K562 (cell line): ENCODE data around the gene SAMD4A. TPM values are rescaled to one million over a fixed set of nuclear protein-coding genes. Genes with fewer than 3 reads are reported as not detected.

Experiments used
- ATAC-seq: fragments of 200-7000 bp; cut with Tn5 transposase; 3 replicates; pipeline ENCODE4 v1.9.1; 2020; ENCODE audit warnings: moderate library complexity
- BruUV-seq: library from RNA; stranded (reverse); fragments of 400-500 nt; replicated peaks from 2 replicates; lab custom pipeline; 2021; lab: Mats Ljungman, UMichigan
- CTCF ChIA-PET: fragments of 300-600 bp; formaldehyde crosslinking; extraction: SDS; loops from one replicate; lab custom pipeline; 2021; ENCODE audit warnings: low intra/inter-chr PET ratio; lab: Yijun Ruan, JAX
- POLR2A ChIA-PET: fragments of 300-600, 350-650 bp; sonication (Branson Sonifier 250); formaldehyde crosslinking; extraction: SDS; loops from one replicate; lab custom pipeline; 2021; ENCODE audit warnings: antibody characterized with exemption, inconsistent platforms; lab: Yijun Ruan, JAX
- DNase-seq, 4 experiments: peaks; one replicate each; pipeline versions ENCODE4 v3.0.0 to v3.0.0-alpha.2; 2011 to 2018; ENCODE audit warnings: low spot score in 3 of 4, mixed read lengths in 3 of 4; ENCODE audit errors: extremely low read depth in 1 of 4
- FAIRE-seq: peaks from 2 replicates; lab custom pipeline; 2011; peaks lifted over from hg19 to GRCh38; lab: Jason Lieb, UNC
- H2AFZ ChIP-seq: 2 replicates; pipeline ENCODE4 v1.6.0; 2011; ENCODE audit warnings: low read depth, low read length, control low read depth, inconsistent platforms
- H3K27ac ChIP-seq: fragments of 200-600 bp; 3 replicates; pipeline ENCODE4 v1.8.0; 2011; ENCODE audit warnings: low read depth, mild to moderate bottlenecking, control low read depth, inconsistent platforms, low read length, moderate library complexity, mixed read lengths; ENCODE audit errors: extremely low read depth
- H3K27me3 ChIP-seq, 2 experiments: fragments of 300-600 bp in 1 of 2; 2 replicates in 1 of 2; 3 replicates in 1 of 2; pipeline versions ENCODE4 v1.6.0 to v1.8.0; 2011; ENCODE audit warnings: inconsistent platforms in 2 of 2, low read length in 2 of 2, mild to moderate bottlenecking in 1 of 2, mixed read lengths in 1 of 2, moderate library complexity in 1 of 2; ENCODE audit not compliant: control insufficient read depth in 2 of 2, insufficient read depth in 2 of 2
- H3K36me3 ChIP-seq: fragments of 300-600 bp; 3 replicates; pipeline ENCODE4 v1.8.0; 2011; ENCODE audit warnings: mild to moderate bottlenecking, low read length, inconsistent platforms; ENCODE audit not compliant: control insufficient read depth, insufficient read depth
- H3K4me1 ChIP-seq, 2 experiments: fragments of 200-600 bp in 1 of 2; replicated peaks in 1 of 2; 2 replicates in 1 of 2; 3 replicates in 1 of 2; pipeline versions ENCODE4 v1.5.1 to v1.8.0; 2011; ENCODE audit warnings: inconsistent platforms in 2 of 2, low read length in 2 of 2, mild to moderate bottlenecking in 1 of 2, mixed read lengths in 1 of 2, moderate library complexity in 1 of 2; ENCODE audit not compliant: control insufficient read depth in 2 of 2, insufficient read depth in 2 of 2
- H3K4me2 ChIP-seq: 2 replicates; pipeline ENCODE4 v1.6.1; 2011; ENCODE audit warnings: low read length, control low read depth, inconsistent platforms, mixed read lengths; ENCODE audit not compliant: insufficient read depth
- H3K4me3 ChIP-seq: fragments of 200-600 bp; sonication (generic), shearing (Covaris generic); 2 replicates; pipeline ENCODE4 v1.5.1; 2016; ENCODE audit warnings: control low read depth, inconsistent platforms
- H3K79me2 ChIP-seq: fragments of 200-600 bp; 3 replicates; pipeline ENCODE4 v1.8.0; 2011; ENCODE audit warnings: low read length, inconsistent platforms; ENCODE audit not compliant: control insufficient read depth, insufficient read depth
- H3K9ac ChIP-seq, 2 experiments: 2 replicates each; pipeline versions ENCODE4 v1.6.0 to v1.6.1; 2011; ENCODE audit warnings: low read depth in 2 of 2, low read length in 2 of 2, control low read depth in 1 of 2, inconsistent platforms in 1 of 2, mild to moderate bottlenecking in 1 of 2, mixed read lengths in 1 of 2; ENCODE audit not compliant: insufficient read depth in 1 of 2
- H3K9me1 ChIP-seq: one replicate; pipeline ENCODE4 v1.6.0; 2011; ENCODE audit warnings: inconsistent platforms, mild to moderate bottlenecking, low read length, moderate library complexity; ENCODE audit not compliant: control insufficient read depth, insufficient read depth
- H3K9me3 ChIP-seq: replicated peaks from 2 replicates; pipeline ENCODE4 v1.5.1; 2011; ENCODE audit warnings: low read depth, low read length, inconsistent platforms; ENCODE audit not compliant: control insufficient read depth, insufficient read depth
- H4K20me1 ChIP-seq: replicated peaks from 2 replicates; pipeline ENCODE4 v1.6.1; 2011; ENCODE audit warnings: low read length, inconsistent platforms, mixed read lengths; ENCODE audit not compliant: control insufficient read depth, insufficient read depth
- CAMTA2 ChIP-seq: fragments of 250-450 bp; sonication (Bioruptor Pico); conservative IDR thresholded peaks from 2 replicates; pipeline ENCODE4 v1.5.1; 2022
- CTCF ChIP-seq, 3 experiments: IDR thresholded peaks in 2 of 3; conservative IDR thresholded peaks in 1 of 3; 2 replicates each; pipeline ENCODE4 v1.5.1; 2011 to 2012; ENCODE audit warnings: low read length in 3 of 3, mild to moderate bottlenecking in 3 of 3, control low read depth in 2 of 3, improper control_type of control experiment in 1 of 3, inconsistent platforms in 1 of 3, low read depth in 1 of 3, mixed read lengths in 1 of 3, moderate library complexity in 1 of 3; ENCODE audit not compliant: insufficient read depth in 2 of 3
- MBD2 ChIP-seq: sonication (generic); IDR thresholded peaks from 2 replicates; pipeline ENCODE4 v1.6.1; 2016; ENCODE audit warnings: low read depth, borderline replicate concordance
- POLR2AphosphoS5 ChIP-seq: IDR thresholded peaks from 2 replicates; pipeline ENCODE4 v1.6.1; 2011; ENCODE audit warnings: mild to moderate bottlenecking, low read depth, low read length, moderate library complexity; ENCODE audit not compliant: control insufficient read depth, insufficient read depth
- PTRF ChIP-seq: fragments of 450-650 bp; IDR thresholded peaks from 2 replicates; pipeline ENCODE4 v1.6.1; 2016; ENCODE audit warnings: mild to moderate bottlenecking, missing genetic modification characterization, missing compliant biosample characterization
- PURB ChIP-seq: sonication (generic); formaldehyde crosslinking; IDR thresholded peaks from 2 replicates; pipeline ENCODE4 v1.9.0; 2021; ENCODE audit warnings: low read depth, mild to moderate bottlenecking, missing genetic modification reagents
- RAD21 ChIP-seq, 2 experiments: fragments of 250-450 bp in 1 of 2; fragments of 450-650 bp in 1 of 2; sonication (Bioruptor Pico) in 1 of 2; formaldehyde crosslinking in 1 of 2; IDR thresholded peaks in 1 of 2; conservative IDR thresholded peaks in 1 of 2; 2 replicates each; pipeline versions ENCODE4 v1.4.0 to v1.8.0; 2020 to 2022; ENCODE audit warnings: mild to moderate bottlenecking in 2 of 2, moderate library complexity in 1 of 2
- RBBP5 ChIP-seq: fragments of 200-600 bp; sonication (generic); IDR thresholded peaks from 2 replicates; pipeline ENCODE4 v1.6.1; 2012; ENCODE audit warnings: borderline replicate concordance, mild to moderate bottlenecking, low read length, control low read depth, inconsistent platforms; ENCODE audit not compliant: insufficient read depth, poor library complexity, severe bottlenecking
- SIRT6 ChIP-seq: IDR thresholded peaks from one replicate; pipeline ENCODE4 v1.6.1; 2012; ENCODE audit warnings: low read depth, mild to moderate bottlenecking, control low read depth, inconsistent platforms, low read length, moderate library complexity
- TEAD1 ChIP-seq, 2 experiments: fragments of 450-650 bp in 1 of 2; sonication (generic) in 1 of 2; formaldehyde crosslinking; IDR thresholded peaks; 2 replicates each; pipeline versions ENCODE4 v1.4.0 to v1.8.0; 2020 to 2022; ENCODE audit warnings: mild to moderate bottlenecking in 2 of 2, missing genetic modification reagents in 1 of 2
- VEZF1 ChIP-seq: fragments of 200-800 bp; sonication (Bioruptor generic); IDR thresholded peaks from 2 replicates; pipeline ENCODE4 v1.6.1; 2017; ENCODE audit warnings: missing genetic modification characterization, missing compliant biosample characterization
- ZFP91 ChIP-seq: sonication (generic); formaldehyde crosslinking; IDR thresholded peaks from 2 replicates; pipeline ENCODE4 v1.8.0; 2022; ENCODE audit warnings: mild to moderate bottlenecking, missing genetic modification reagents
- ZNF124 ChIP-seq: sonication (generic); formaldehyde crosslinking; IDR thresholded peaks from 2 replicates; pipeline ENCODE4 v1.8.1; 2022; ENCODE audit warnings: missing genetic modification reagents
- ZNF217 ChIP-seq: sonication (generic); formaldehyde crosslinking; IDR thresholded peaks from 2 replicates; pipeline ENCODE4 v1.8.0; 2022; ENCODE audit warnings: mild to moderate bottlenecking, missing genetic modification reagents
- ZNF551 ChIP-seq: fragments of 250-450 bp; sonication (Bioruptor Pico); IDR thresholded peaks from 2 replicates; pipeline ENCODE4 v1.5.0; 2021; ENCODE audit warnings: mild to moderate bottlenecking, moderate library complexity
- ZNF707 ChIP-seq: fragments of 250-450 bp; sonication (Bioruptor Pico); conservative IDR thresholded peaks from 2 replicates; pipeline ENCODE4 v1.8.0; 2022; ENCODE audit warnings: inconsistent platforms, mild to moderate bottlenecking, moderate library complexity
- WGBS: fragments of 100-300 bp; shearing (Covaris generic); methylation state at CpG from one replicate; pipeline ENCODE4 v1.1.6; 2016; ENCODE audit warnings: low coverage, mixed read lengths; ENCODE audit not compliant: insufficient coverage; ENCODE audit errors: missing lambda C conversion rate; 5-methylcytosine and 5-hydroxymethylcytosine counted together
- in situ Hi-C: fragments of 300-500 bp; cut with MboI; formaldehyde crosslinking; loops from 4 replicates; pipeline ENCODE4 v1.15.0; 2018; ENCODE audit warnings: inconsistent platforms, mixed read lengths
- intact Hi-C: fragments of 100-400 bp; cut with micrococcal nuclease; formaldehyde crosslinking; loops from 2 replicates; pipeline ENCODE4 v1.14.2; 2022
- polyA plus RNA-seq, 8 experiments: library from polyadenylated mRNA; depleted of rRNA in 4 of 8; stranded (reverse) in 5 of 8; unstranded in 3 of 8; fragments of >200 nt; fragmentation: Nextera tagmentation in 2 of 8; fragmentation: Illumina TruSeq in 1 of 8; extraction: Ambion mirVana in 2 of 8; extraction: Trizol in 1 of 8; gene quantifications; 2 replicates each; pipeline versions ENCODE4 v1.2.1 to v1.2.3, GENCODE V29; 2011 to 2014; ENCODE audit warnings: inconsistent platforms in 1 of 8, missing spikeins in 1 of 8
- total RNA-seq, 7 experiments: library from RNA; depleted of rRNA in 6 of 7; stranded (reverse); fragments of >200 nt in 6 of 7; fragmentation: Illumina TruSeq in 2 of 7; extraction: Trizol in 2 of 7; gene quantifications; 2 replicates each; pipeline versions ENCODE4 v1.2.1 to v1.2.3, GENCODE V29; 2011 to 2021; ENCODE audit warnings: low replicate concordance in 1 of 7

SAMD4A gene
- total and polyA plus RNA-seq, 9 of the 15 experiments (the other 6 are each of a cell fraction or from before 2014, with no cell fraction given) = 0.66 to 6.8 (median 3.3) TPM

GRCh38 chr14:54715239-54715638 is 148.3 kb downstream of the SAMD4A start:
- no peak for TF ChIP-seq MBD2
- no peak for TF ChIP-seq ZNF124 (CRISPR knock-in tag)
- TF ChIP-seq ZNF707 (CRISPR knock-in tag) = no peak
- TF ChIP-seq CAMTA2 (CRISPR knock-in tag) = no peak
- TF ChIP-seq POLR2AphosphoS5 = no peak
- no peak for TF ChIP-seq PTRF (tag)
- TF ChIP-seq TEAD1 (CRISPR knock-in tag; IDR thresholded peaks at IDR 0.05) = no peak
- peak in 1 of 2 experiments; percentile 22; a peak in 1 of 4 replicates for TF ChIP-seq RAD21 (CRISPR knock-in tag; conservative IDR thresholded peaks at IDR 0.05 in 1 of 2, IDR thresholded peaks at IDR 0.05 in 1 of 2)
- TF ChIP-seq SIRT6 = no peak
- TF ChIP-seq PURB (CRISPR knock-in tag) = no peak
- peak; percentile 18; the same call in 1 of the 2 replicates for TF ChIP-seq VEZF1 (CRISPR knock-in tag)
- TF ChIP-seq ZNF217 (CRISPR knock-in tag) = no peak
- no peak for TF ChIP-seq ZNF551 (CRISPR knock-in tag)
- TF ChIP-seq ZFP91 (CRISPR knock-in tag) = no peak
- TF ChIP-seq CTCF (IDR thresholded peaks at IDR 0.05 in 2 of 3, conservative IDR thresholded peaks at IDR 0.05 in 1 of 3; ENCODE audit: insufficient read depth in 2 of 3, low read depth in 1 of 3, low read length in 3 of 3) = peak in 2 of 3 experiments; percentile 15 to 46; a peak in 4 of 6 replicates
- no peak for TF ChIP-seq RBBP5
- peak; percentile 86 for ATAC-seq
- ChIA-PET POLR2A (no interaction called here), CTCF (interaction anchor here (0.7 kb wide), 1 partner anchor 151 kb away, joined by 3 read pairs; no protein-coding TSS in a partner anchor)
- WGBS = 3% methylated on average over 4 of the region's 4 CpGs
- peaks cover under 1 to 13% of the 10 kb centered on the region in 2 experiments; a peak in 2 of 5 replicates for H3K4me1 ChIP-seq
- no peaks in the 10 kb centered on the region for H3K9me1 ChIP-seq
- peaks cover 21% of the 10 kb centered on the region; the same call in 2 of the 3 replicates for H3K36me3 ChIP-seq
- no peak overlapping the region for H3K4me2 ChIP-seq
- peak; percentile 37 for FAIRE-seq
- H3K9ac ChIP-seq = no peak overlapping the region; a peak in 1 of 4 replicates
- H3K27me3 ChIP-seq = no peaks in the 10 kb centered on the region
- peaks cover 65% of the 10 kb centered on the region for H3K79me2 ChIP-seq
- intact Hi-C loops (no loop called here), in situ Hi-C loops (no loop called here)
- H2AFZ ChIP-seq = peak overlapping the region; percentile 43; the same call in 1 of the 2 replicates
- no peaks in the 10 kb centered on the region for H4K20me1 ChIP-seq
- H3K27ac ChIP-seq = no peak overlapping the region
- H3K9me3 ChIP-seq = 0 out of 2 replicates have a peak, but pooled peaks cover 1% of the 10 kb centered on the region
- DNase-seq = peak in 3 of 4 experiments; percentile 29 to 62 (median 31)
- no peak overlapping the region for H3K4me3 ChIP-seq
- BruUV-seq = no TSS peak
